Suprapubic skin (tissue), 4 donors: Measurements from ENCODE around the gene CDYL2.

Experiments
- CTCF ChIP-seq, 2 donors: fragments of 200-600 bp in 1 of 2; fragments of 450-650 bp in 1 of 2; sonication (generic) in 1 of 2; IDR thresholded peaks; one replicate each; pipeline ENCODE4 v1.5.1; 2016 to 2019; ENCODE audit warnings: antibody characterized with exemption in 2 of 2, mild to moderate bottlenecking in 1 of 2, moderate library complexity in 1 of 2
- EP300 ChIP-seq: sonication (generic); formaldehyde crosslinking; IDR thresholded peaks from one replicate; pipeline ENCODE4 v1.6.1; 2017; ENCODE audit warnings: antibody characterized with exemption
- POLR2A ChIP-seq, 2 donors: fragments of 450-650 bp; IDR thresholded peaks; one replicate each; pipeline ENCODE4 v1.6.1; 2017; ENCODE audit warnings: antibody characterized with exemption in 2 of 2, mild to moderate bottlenecking in 2 of 2, moderate library complexity in 2 of 2
- POLR2AphosphoS5 ChIP-seq, 3 donors: sonication (generic); formaldehyde crosslinking; IDR thresholded peaks; one replicate each; pipeline ENCODE4 v1.6.1; 2017; ENCODE audit warnings: antibody characterized with exemption in 3 of 3

GRCh38 chr16:80670170-80670865, 134.1 kb downstream of the CDYL2 start:
- TF ChIP-seq CTCF (IDR thresholded peaks at IDR 0.05) (no peak), POLR2A (IDR thresholded peaks at IDR 0.05) (no peak), POLR2AphosphoS5 (IDR thresholded peaks at IDR 0.05) (no peak), EP300 (no peak)
